HAP-1 (cell line): ENCODE results near the gene S1PR3.

Experiments used
- DNase-seq, 2 experiments: peaks; one replicate each; pipeline ENCODE4 v3.0.0-alpha.2; 2016 to 2020; ENCODE audit warnings: low spot score in 2 of 2
- H3K27me3 ChIP-seq: fragments of 250-450 bp; sonication (Bioruptor Pico); 2 replicates; pipeline ENCODE4 v1.5.1; 2020; ENCODE audit warnings: low read depth, mild to moderate bottlenecking, moderate library complexity
- H3K36me3 ChIP-seq: fragments of 250-450 bp; sonication (Bioruptor Pico); replicated peaks from 2 replicates; pipeline ENCODE4 v1.5.1; 2020; ENCODE audit warnings: mild to moderate bottlenecking
- H3K4me1 ChIP-seq: fragments of 250-450 bp; sonication (Bioruptor Pico); 2 replicates; pipeline ENCODE4 v1.5.1; 2020; ENCODE audit warnings: mild to moderate bottlenecking
- H3K4me3 ChIP-seq: fragments of 250-450 bp; sonication (Bioruptor Pico); 2 replicates; pipeline ENCODE4 v1.5.1; 2020; ENCODE audit warnings: mild to moderate bottlenecking, moderate library complexity
- H3K9me3 ChIP-seq: fragments of 250-450 bp; sonication (Bioruptor Pico); 2 replicates; pipeline ENCODE4 v1.5.1; 2020; ENCODE audit warnings: mild to moderate bottlenecking, moderate library complexity
- in situ Hi-C: fragments of 300-500 bp; cut with MboI; formaldehyde crosslinking; loops from 3 replicates; pipeline ENCODE4 v1.14.3; 2020; ENCODE audit warnings: low sequenced_read_pairs, inconsistent platforms, mixed read lengths

S1PR3 gene

GRCh38 chr9:89011683-89012082, 20.4 kb downstream of the S1PR3 start:
- H3K4me1 ChIP-seq, result no peaks in the 10 kb centered on the region
- in situ Hi-C loops, result loop anchor here (25.0 kb wide), 1 partner anchor 424 kb away; no protein-coding TSS in a partner anchor
- no peaks in the 10 kb centered on the region for H3K36me3 ChIP-seq
- no peak overlapping the region for H3K4me3 ChIP-seq
- H3K27me3 ChIP-seq, result no peaks in the 10 kb centered on the region
- no peaks in the 10 kb centered on the region for H3K9me3 ChIP-seq
- DNase-seq, result no peak

- DNase-seq, result no peak
- Histone ChIP-seq H3K4me3 (no peak overlapping the region), H3K36me3 (no peaks in the 10 kb centered on the region), H3K27me3 (no peaks in the 10 kb centered on the region), H3K4me1 (no peaks in the 10 kb centered on the region), H3K9me3 (no peaks in the 10 kb centered on the region)
- in situ Hi-C loops, result loop anchor here (25.0 kb wide), 1 partner anchor 425 kb away; no protein-coding TSS in a partner anchor
These were observed 21.2 kb downstream of the S1PR3 start for GRCh38 chr9:89012294-89013042.

- no peaks in the 10 kb centered on the region for H3K36me3 ChIP-seq
- no peaks in the 10 kb centered on the region for H3K27me3 ChIP-seq
- in situ Hi-C loops, result loop anchor here (25.0 kb wide), 1 partner anchor 426 kb away; no protein-coding TSS in a partner anchor
- no peak overlapping the region for H3K4me3 ChIP-seq
- DNase-seq, result no peak
- H3K4me1 ChIP-seq, result no peaks in the 10 kb centered on the region
- H3K9me3 ChIP-seq, result no peaks in the 10 kb centered on the region
These were observed 22.4 kb downstream of the S1PR3 start for GRCh38 chr9:89013660-89014059.

- no peaks in the 10 kb centered on the region for H3K36me3 ChIP-seq
- no peaks in the 10 kb centered on the region for H3K27me3 ChIP-seq
- H3K4me3 ChIP-seq, result no peak overlapping the region
- no peak for DNase-seq
- no peaks in the 10 kb centered on the region for H3K4me1 ChIP-seq
- H3K9me3 ChIP-seq, result no peaks in the 10 kb centered on the region
- in situ Hi-C loops, result loop anchor here (25.0 kb wide), 1 partner anchor 427 kb away; no protein-coding TSS in a partner anchor
These were observed 22.9 kb downstream of the S1PR3 start for GRCh38 chr9:89014153-89014552.

- no peaks in the 10 kb centered on the region for H3K4me1 ChIP-seq
- no peaks in the 10 kb centered on the region for H3K27me3 ChIP-seq
- H3K36me3 ChIP-seq, result no peaks in the 10 kb centered on the region
- no peak overlapping the region for H3K4me3 ChIP-seq
- H3K9me3 ChIP-seq, result no peaks in the 10 kb centered on the region
- in situ Hi-C loops, result loop anchor here (25.0 kb wide), 1 partner anchor 428 kb away; no protein-coding TSS in a partner anchor
- DNase-seq, result no peak
These were observed 24.1 kb downstream of the S1PR3 start for GRCh38 chr9:89015336-89015735.

GRCh38 chr9:89020754-89021153, 29.5 kb downstream of the S1PR3 start:
- DNase-seq, result no peak
- Histone ChIP-seq H3K9me3 (no peaks in the 10 kb centered on the region), H3K27me3 (no peaks in the 10 kb centered on the region), H3K4me1 (no peaks in the 10 kb centered on the region), H3K4me3 (no peak overlapping the region), H3K36me3 (no peaks in the 10 kb centered on the region)
- in situ Hi-C loops, result loop anchor here (25.0 kb wide), 1 partner anchor 433 kb away; no protein-coding TSS in a partner anchor

- Histone ChIP-seq H3K4me3 (no peak overlapping the region), H3K27me3 (no peaks in the 10 kb centered on the region), H3K4me1 (no peaks in the 10 kb centered on the region), H3K36me3 (no peaks in the 10 kb centered on the region), H3K9me3 (no peaks in the 10 kb centered on the region)
- in situ Hi-C loops, result loop anchor here (25.0 kb wide), 1 partner anchor 434 kb away; no protein-coding TSS in a partner anchor
- DNase-seq, result no peak
These were observed 30.0 kb downstream of the S1PR3 start for GRCh38 chr9:89021154-89021803.

GRCh38 chr9:89022001-89022759, 30.9 kb downstream of the S1PR3 start:
- DNase-seq, result no peak
- no peaks in the 10 kb centered on the region for H3K27me3 ChIP-seq
- in situ Hi-C loops, result loop anchor here (25.0 kb wide), 1 partner anchor 435 kb away; no protein-coding TSS in a partner anchor
- H3K4me3 ChIP-seq, result no peak overlapping the region
- H3K36me3 ChIP-seq, result no peaks in the 10 kb centered on the region
- no peaks in the 10 kb centered on the region for H3K9me3 ChIP-seq
- no peaks in the 10 kb centered on the region for H3K4me1 ChIP-seq

GRCh38 chr9:89022902-89023301, 31.6 kb downstream of the S1PR3 start:
- Histone ChIP-seq H3K4me1 (no peaks in the 10 kb centered on the region), H3K9me3 (no peaks in the 10 kb centered on the region), H3K36me3 (no peaks in the 10 kb centered on the region), H3K27me3 (no peaks in the 10 kb centered on the region), H3K4me3 (no peak overlapping the region)
- DNase-seq, result no peak
- in situ Hi-C loops, result loop anchor here (25.0 kb wide), 1 partner anchor 436 kb away; no protein-coding TSS in a partner anchor

GRCh38 chr9:89023740-89024139, 32.5 kb downstream of the S1PR3 start:
- H3K27me3 ChIP-seq, result no peaks in the 10 kb centered on the region
- no peak overlapping the region for H3K4me3 ChIP-seq
- no peaks in the 10 kb centered on the region for H3K36me3 ChIP-seq
- in situ Hi-C loops, result loop anchor here (25.0 kb wide), 1 partner anchor 436 kb away; no protein-coding TSS in a partner anchor
- H3K4me1 ChIP-seq, result no peaks in the 10 kb centered on the region
- no peak for DNase-seq
- no peaks in the 10 kb centered on the region for H3K9me3 ChIP-seq

- Histone ChIP-seq H3K4me3 (no peak overlapping the region), H3K4me1 (no peaks in the 10 kb centered on the region), H3K27me3 (no peaks in the 10 kb centered on the region), H3K9me3 (no peaks in the 10 kb centered on the region), H3K36me3 (no peaks in the 10 kb centered on the region)
- no peak for DNase-seq
- in situ Hi-C loops, result loop anchor here (25.0 kb wide), 1 partner anchor 437 kb away; no protein-coding TSS in a partner anchor
These were observed 33.5 kb downstream of the S1PR3 start for GRCh38 chr9:89024727-89025126.

GRCh38 chr9:89025553-89025952, 34.3 kb downstream of the S1PR3 start:
- DNase-seq, result no peak
- Histone ChIP-seq H3K36me3 (no peaks in the 10 kb centered on the region), H3K27me3 (no peaks in the 10 kb centered on the region), H3K4me3 (no peak overlapping the region), H3K9me3 (no peaks in the 10 kb centered on the region), H3K4me1 (no peaks in the 10 kb centered on the region)
- in situ Hi-C loops, result no loop called here

GRCh38 chr9:89026876-89027275, 35.6 kb downstream of the S1PR3 start:
- Histone ChIP-seq H3K4me3 (no peak overlapping the region), H3K4me1 (no peaks in the 10 kb centered on the region), H3K9me3 (no peaks in the 10 kb centered on the region), H3K27me3 (no peaks in the 10 kb centered on the region), H3K36me3 (no peaks in the 10 kb centered on the region)
- no peak for DNase-seq
- in situ Hi-C loops, result no loop called here
